Prostate gland (tissue), 2 donors: ENCODE measurements around the gene ZFAND2A.

ENCODE experiments used
- CTCF ChIP-seq, 4 experiments: fragments of 200-600 bp in 2 of 4; fragments of 450-650 bp in 2 of 4; sonication (generic) in 2 of 4; IDR thresholded peaks; 1 replicate in 3 of 4; 2 replicates in 1 of 4; pipeline ENCODE4 v1.5.1; 2016 to 2019; ENCODE audit warnings: antibody characterized with exemption in 4 of 4, mild to moderate bottlenecking in 2 of 4, moderate library complexity in 2 of 4
- POLR2A ChIP-seq: fragments of 450-650 bp; IDR thresholded peaks from one replicate; pipeline ENCODE4 v1.6.1; 2016; ENCODE audit warnings: antibody characterized with exemption, mild to moderate bottlenecking

- no peak for TF ChIP-seq CTCF (IDR thresholded peaks at IDR 0.05)
- no peak for TF ChIP-seq POLR2A
These were observed 56.8 kb downstream of the ZFAND2A start for GRCh38 chr7:1103009-1103788.
